ENCODE data around the gene CYP46A1.

CYP46A1 gene

DNA sequence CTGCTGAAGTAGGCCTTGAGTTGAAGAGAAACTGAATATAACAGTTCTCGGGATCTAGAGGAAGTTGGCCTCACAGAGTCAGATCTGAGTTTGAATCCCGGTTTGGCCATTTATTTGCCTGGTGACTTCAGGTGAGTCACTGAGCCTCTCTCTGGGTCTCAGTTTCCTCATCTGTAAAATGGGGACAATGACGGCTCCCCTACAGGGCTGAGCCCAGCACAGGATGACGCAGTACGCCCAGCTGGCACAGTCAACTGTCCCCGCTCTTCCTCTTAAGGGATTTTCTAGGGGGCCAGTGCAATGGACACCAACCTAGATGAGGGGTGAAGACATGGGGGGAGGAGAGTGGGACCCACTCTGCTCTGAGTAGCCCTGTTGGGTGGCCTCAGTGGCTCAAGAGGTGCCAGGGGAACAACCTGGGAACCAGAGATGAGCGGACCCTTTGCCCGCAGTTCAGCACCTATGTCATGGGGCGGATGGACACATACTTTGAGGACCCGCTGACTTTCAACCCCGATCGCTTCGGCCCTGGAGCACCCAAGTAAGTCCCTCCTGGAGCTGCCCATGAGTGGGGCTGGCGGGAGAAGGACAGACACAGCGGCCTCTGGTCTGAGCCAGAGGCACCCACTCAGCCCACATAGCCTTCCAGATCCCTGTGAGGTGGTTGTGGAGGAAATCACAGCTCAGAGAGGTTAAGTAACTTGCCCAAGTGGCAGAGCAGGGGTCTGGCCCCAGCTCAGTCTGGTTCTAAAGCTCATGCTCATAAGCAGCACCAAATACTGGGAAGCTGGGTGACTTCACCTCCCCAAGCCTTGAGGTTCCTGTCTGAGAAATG, 41.1 kb downstream of the CYP46A1 start:
- no peak overlapping the region for H3K4me3 ChIP-seq (ENCODE audit: low read depth, low read length)
- H3K36me3 ChIP-seq (ENCODE audit: control insufficient read depth, insufficient read depth, low read length), result no peaks in the 10 kb centered on the region
- no peaks in the 10 kb centered on the region for H3K9me3 ChIP-seq (ENCODE audit: control insufficient read depth, insufficient read depth, low read length)
- no peak overlapping the region for H3K9ac ChIP-seq (ENCODE audit: low read depth, low read length)
- peaks cover 2% of the 10 kb centered on the region for H3K4me1 ChIP-seq (ENCODE audit: control insufficient read depth, insufficient read depth, low read length)
- no peaks in the 10 kb centered on the region for H3K27me3 ChIP-seq (ENCODE audit: control insufficient read depth, insufficient read depth, low read length)

GRCh38 chr14:99725774-99726537, 41.9 kb downstream of the CYP46A1 start:
- no peaks in the 10 kb centered on the region for H3K27me3 ChIP-seq (ENCODE audit: control insufficient read depth, insufficient read depth, low read length)
- H3K4me3 ChIP-seq (ENCODE audit: low read depth, low read length), result no peak overlapping the region
- H3K9me3 ChIP-seq (ENCODE audit: control insufficient read depth, insufficient read depth, low read length), result no peaks in the 10 kb centered on the region
- no peak overlapping the region for H3K9ac ChIP-seq (ENCODE audit: low read depth, low read length)
- H3K4me1 ChIP-seq (ENCODE audit: control insufficient read depth, insufficient read depth, low read length), result peaks cover 2% of the 10 kb centered on the region
- no peaks in the 10 kb centered on the region for H3K36me3 ChIP-seq (ENCODE audit: control insufficient read depth, insufficient read depth, low read length)

- Histone ChIP-seq H3K27me3 (ENCODE audit: control insufficient read depth, insufficient read depth, low read length) (no peaks in the 10 kb centered on the region), H3K9me3 (ENCODE audit: control insufficient read depth, insufficient read depth, low read length) (no peaks in the 10 kb centered on the region), H3K4me3 (ENCODE audit: low read depth, low read length) (no peak overlapping the region), H3K9ac (ENCODE audit: low read depth, low read length) (no peak overlapping the region), H3K36me3 (ENCODE audit: control insufficient read depth, insufficient read depth, low read length) (no peaks in the 10 kb centered on the region), H3K4me1 (ENCODE audit: control insufficient read depth, insufficient read depth, low read length) (peaks cover 2% of the 10 kb centered on the region)
Observed at GRCh38 chr14:99726538-99727095, 42.5 kb downstream of the CYP46A1 start.

- Histone ChIP-seq H3K9me3 (ENCODE audit: control insufficient read depth, insufficient read depth, low read length) (no peaks in the 10 kb centered on the region), H3K4me3 (ENCODE audit: low read depth, low read length) (no peak overlapping the region), H3K4me1 (ENCODE audit: control insufficient read depth, insufficient read depth, low read length) (peaks cover 2% of the 10 kb centered on the region), H3K27me3 (ENCODE audit: control insufficient read depth, insufficient read depth, low read length) (no peaks in the 10 kb centered on the region), H3K36me3 (ENCODE audit: control insufficient read depth, insufficient read depth, low read length) (no peaks in the 10 kb centered on the region), H3K9ac (ENCODE audit: low read depth, low read length) (no peak overlapping the region)
Observed at GRCh38 chr14:99727096-99727870, 43.2 kb downstream of the CYP46A1 start.

DNA sequence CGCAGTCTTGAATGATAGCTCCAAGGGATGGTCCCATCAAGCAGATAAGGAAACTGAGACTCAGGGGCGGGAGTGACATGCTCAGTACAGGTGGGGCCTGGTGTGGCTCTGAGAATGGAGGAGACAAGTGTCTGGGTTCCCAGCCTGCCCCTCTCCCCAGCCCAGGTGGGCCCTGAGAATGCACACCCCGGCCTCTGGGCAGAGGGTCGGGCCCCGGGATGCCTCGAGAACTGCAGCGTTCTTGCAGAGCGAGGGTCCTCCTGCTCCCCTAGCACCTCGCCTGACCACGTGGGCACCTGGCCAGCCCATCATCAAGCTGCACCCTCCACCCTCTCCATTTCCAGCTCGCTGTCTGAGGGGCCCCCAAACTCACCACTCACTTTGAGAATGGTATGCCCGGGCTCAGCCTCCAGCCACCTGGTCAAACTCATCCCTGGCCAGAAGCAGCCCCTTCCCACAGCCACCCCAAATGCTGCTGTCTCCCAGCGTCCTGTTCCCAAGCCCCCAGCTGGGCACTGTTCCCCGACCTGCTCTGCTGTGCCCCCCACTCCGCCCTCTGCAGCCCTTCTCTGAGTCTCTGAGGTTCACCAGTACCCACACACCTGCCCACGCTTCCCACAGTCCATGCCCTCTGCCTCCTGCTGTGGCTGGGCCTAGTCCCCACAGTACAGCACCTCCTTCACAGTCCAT, 44.3 kb downstream of the CYP46A1 start:
- Histone ChIP-seq H3K4me1 (ENCODE audit: control insufficient read depth, insufficient read depth, low read length) (peaks cover 2% of the 10 kb centered on the region), H3K9ac (ENCODE audit: low read depth, low read length) (no peak overlapping the region), H3K27me3 (ENCODE audit: control insufficient read depth, insufficient read depth, low read length) (no peaks in the 10 kb centered on the region), H3K9me3 (ENCODE audit: control insufficient read depth, insufficient read depth, low read length) (no peaks in the 10 kb centered on the region), H3K36me3 (ENCODE audit: control insufficient read depth, insufficient read depth, low read length) (no peaks in the 10 kb centered on the region), H3K4me3 (ENCODE audit: low read depth, low read length) (no peak overlapping the region)

DNA sequence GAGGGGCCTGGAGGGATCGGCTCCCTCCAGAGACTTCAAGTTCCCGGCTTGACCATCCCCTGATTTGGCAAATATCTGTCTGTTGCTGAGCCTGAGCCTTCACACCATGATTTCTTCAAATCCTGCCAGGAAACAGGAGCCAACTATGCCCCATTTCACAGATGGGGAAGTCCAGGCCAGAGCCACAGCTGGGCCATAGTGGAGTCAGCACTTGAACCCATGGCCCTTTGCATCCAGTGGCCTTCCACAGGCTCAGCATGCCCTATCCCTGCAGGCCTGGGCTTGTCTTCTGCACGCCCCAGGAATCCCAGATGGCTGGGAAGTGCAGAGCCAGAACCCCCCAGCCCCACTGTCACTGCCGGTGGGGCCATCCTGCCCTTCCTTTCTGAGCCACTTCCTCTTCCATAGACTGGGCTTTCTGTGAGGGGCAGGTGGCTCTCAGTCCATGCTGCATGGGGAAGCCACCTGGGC, 44.9 kb downstream of the CYP46A1 start:
- H3K36me3 ChIP-seq (ENCODE audit: control insufficient read depth, insufficient read depth, low read length), result no peaks in the 10 kb centered on the region
- peaks cover 2% of the 10 kb centered on the region for H3K4me1 ChIP-seq (ENCODE audit: control insufficient read depth, insufficient read depth, low read length)
- H3K27me3 ChIP-seq (ENCODE audit: control insufficient read depth, insufficient read depth, low read length), result no peaks in the 10 kb centered on the region

DNA sequence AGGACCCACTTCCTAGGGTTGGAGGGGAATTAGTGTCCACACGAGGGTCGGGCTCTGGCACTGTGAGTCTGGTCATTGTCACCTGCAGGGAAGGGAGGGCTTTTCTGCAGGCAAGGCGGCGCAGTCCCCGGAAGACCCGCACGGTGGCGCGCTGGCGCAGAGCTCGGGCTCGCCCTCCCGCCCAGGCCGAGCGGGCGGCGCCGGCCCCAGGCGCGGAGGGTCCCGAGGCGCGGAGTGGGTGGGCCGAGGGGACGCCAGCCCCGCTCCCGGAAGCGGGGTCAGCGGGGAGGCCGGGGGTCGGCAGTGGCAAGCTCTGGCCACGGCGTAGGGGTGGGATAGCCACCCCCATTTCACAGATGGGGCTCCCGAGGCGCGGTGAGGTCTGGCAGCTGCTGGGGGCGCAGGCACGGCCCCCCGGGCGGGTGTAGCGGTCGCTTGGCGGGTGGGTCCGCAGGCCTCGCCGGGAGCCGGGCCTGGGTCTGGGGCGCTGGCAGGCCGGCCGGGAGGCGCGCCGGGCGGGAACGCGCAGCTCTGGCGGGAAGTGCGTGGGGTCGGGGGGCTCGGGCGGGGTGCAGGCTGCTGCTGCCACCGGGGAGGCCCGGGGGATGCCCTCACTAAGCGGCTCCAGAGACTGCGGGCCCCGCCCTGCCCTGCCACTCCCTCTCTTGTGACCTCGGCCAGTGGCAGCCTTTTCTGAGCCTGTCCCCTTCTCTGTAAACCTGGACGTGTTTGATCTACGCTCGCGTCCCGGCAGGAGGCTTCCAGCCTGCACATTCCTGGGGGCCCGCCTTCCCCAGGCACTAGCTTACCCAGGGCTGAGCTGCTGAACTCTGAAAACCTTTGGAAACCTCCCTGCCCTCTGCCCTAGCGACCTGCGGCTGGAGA, 46.1 kb downstream of the CYP46A1 start:
- peak overlapping the region; percentile 41 for H3K4me3 ChIP-seq (ENCODE audit: low read depth, low read length)
- no peak overlapping the region for H3K9ac ChIP-seq (ENCODE audit: low read depth, low read length)

More for the DNA sequence above, 44.9 kb downstream of the CYP46A1 start:
- H3K9ac ChIP-seq (ENCODE audit: low read depth, low read length), result no peak overlapping the region
- no peaks in the 10 kb centered on the region for H3K9me3 ChIP-seq (ENCODE audit: control insufficient read depth, insufficient read depth, low read length)
- H3K4me3 ChIP-seq (ENCODE audit: low read depth, low read length), result no peak overlapping the region

DNA sequence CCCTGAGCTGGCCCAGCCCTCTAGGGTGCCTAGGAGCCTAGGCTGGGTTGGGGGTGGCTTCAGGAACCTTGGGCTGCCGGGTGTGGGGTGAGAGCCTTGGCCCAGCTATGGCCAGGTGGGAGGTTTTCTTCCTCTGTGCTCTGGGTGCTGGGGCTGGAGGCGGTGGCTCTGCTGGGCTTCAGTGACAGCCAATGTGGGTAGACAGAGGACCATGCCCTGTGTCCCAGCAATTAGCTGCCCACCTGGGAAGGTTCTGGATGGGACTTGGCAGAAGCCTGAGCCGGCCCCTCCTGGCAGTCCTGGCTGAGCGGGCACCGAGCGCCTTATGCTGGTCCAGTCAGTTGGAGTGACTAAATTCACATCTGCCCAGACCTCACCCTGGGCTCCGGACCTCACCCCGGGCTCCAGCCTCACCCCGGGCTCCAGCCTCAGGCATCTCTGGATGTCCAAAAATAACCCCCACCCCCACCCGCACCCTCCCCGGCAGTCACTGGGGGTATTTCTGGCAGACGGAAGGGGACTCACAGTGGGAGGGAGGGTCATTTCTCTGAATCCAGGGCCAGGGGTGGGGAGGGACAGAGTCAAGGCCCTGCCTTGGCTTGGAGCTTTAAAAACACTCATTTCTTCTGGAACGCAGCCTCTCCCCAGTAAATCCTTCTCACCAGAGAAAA, 46.9 kb downstream of the CYP46A1 start:
- Histone ChIP-seq H3K4me1 (ENCODE audit: control insufficient read depth, insufficient read depth, low read length) (no peaks in the 10 kb centered on the region), H3K4me3 (ENCODE audit: low read depth, low read length) (peak overlapping the region; percentile 41), H3K9ac (ENCODE audit: low read depth, low read length) (no peak overlapping the region), H3K36me3 (ENCODE audit: control insufficient read depth, insufficient read depth, low read length) (no peaks in the 10 kb centered on the region), H3K9me3 (ENCODE audit: control insufficient read depth, insufficient read depth, low read length) (no peaks in the 10 kb centered on the region), H3K27me3 (ENCODE audit: control insufficient read depth, insufficient read depth, low read length) (no peaks in the 10 kb centered on the region)

More for the DNA sequence above, 46.1 kb downstream of the CYP46A1 start:
- Histone ChIP-seq H3K4me1 (ENCODE audit: control insufficient read depth, insufficient read depth, low read length) (peaks cover 2% of the 10 kb centered on the region), H3K9me3 (ENCODE audit: control insufficient read depth, insufficient read depth, low read length) (no peaks in the 10 kb centered on the region), H3K27me3 (ENCODE audit: control insufficient read depth, insufficient read depth, low read length) (no peaks in the 10 kb centered on the region), H3K36me3 (ENCODE audit: control insufficient read depth, insufficient read depth, low read length) (no peaks in the 10 kb centered on the region)

- Histone ChIP-seq H3K4me3 (ENCODE audit: low read depth, low read length) (no peak overlapping the region), H3K27me3 (ENCODE audit: control insufficient read depth, insufficient read depth, low read length) (no peaks in the 10 kb centered on the region), H3K9ac (ENCODE audit: low read depth, low read length) (no peak overlapping the region), H3K9me3 (ENCODE audit: control insufficient read depth, insufficient read depth, low read length) (no peaks in the 10 kb centered on the region), H3K4me1 (ENCODE audit: control insufficient read depth, insufficient read depth, low read length) (no peaks in the 10 kb centered on the region), H3K36me3 (ENCODE audit: control insufficient read depth, insufficient read depth, low read length) (no peaks in the 10 kb centered on the region)
Observed at GRCh38 chr14:99731547-99732435, 47.7 kb downstream of the CYP46A1 start.

Data from iPS-15b (cell line).